Calu3 (cell line): ENCODE results near the gene LDLRAD4. TPM values are rescaled to one million over a fixed set of nuclear protein-coding genes. Genes with fewer than 3 reads are reported as not detected.

Experiments used
- BruUV-seq: library from RNA; stranded (reverse); fragments of 400-500 nt; replicated peaks from 2 replicates; lab custom pipeline; 2021; lab: Mats Ljungman, UMichigan
- CTCF ChIA-PET: fragments of 300-600 bp; sonication (Branson Sonifier 250); formaldehyde crosslinking; loops from one replicate; lab custom pipeline; 2022; ENCODE audit warnings: antibody characterized with exemption; lab: Charles Lee
- DNase-seq: peaks from one replicate; pipeline ENCODE4 v3.0.0; 2022
- H3K27ac Mint-ChIP-seq: one replicate; pipeline ENCODE4 v1.8.0; 2022; ENCODE audit warnings: mixed read lengths; ENCODE audit not compliant: unreplicated experiment
- H3K27me3 Mint-ChIP-seq: one replicate; pipeline ENCODE4 v1.8.0; 2022; ENCODE audit warnings: mixed read lengths; ENCODE audit not compliant: unreplicated experiment
- H3K36me3 Mint-ChIP-seq: one replicate; pipeline ENCODE4 v1.8.0; 2022; ENCODE audit warnings: mild to moderate bottlenecking, moderate library complexity, mixed read lengths; ENCODE audit not compliant: insufficient read depth, unreplicated experiment
- H3K4me1 Mint-ChIP-seq: one replicate; pipeline ENCODE4 v1.8.0; 2022; ENCODE audit warnings: mild to moderate bottlenecking, low read depth, mixed read lengths; ENCODE audit not compliant: unreplicated experiment
- H3K4me3 Mint-ChIP-seq: one replicate; pipeline ENCODE4 v1.8.0; 2022; ENCODE audit warnings: mild to moderate bottlenecking, low read depth, moderate library complexity, mixed read lengths; ENCODE audit not compliant: unreplicated experiment
- H3K9me3 Mint-ChIP-seq: one replicate; pipeline ENCODE4 v1.8.0; 2022; ENCODE audit warnings: low read depth, mixed read lengths; ENCODE audit not compliant: unreplicated experiment
- intact Hi-C: fragments of 100-400 bp; cut with micrococcal nuclease; formaldehyde crosslinking; loops from one replicate; pipeline ENCODE4 v1.10.0; 2022; ENCODE audit not compliant: unreplicated experiment
- total RNA-seq: library from RNA; stranded (reverse); gene quantifications from 2 replicates; pipeline ENCODE4 v1.2.3, GENCODE V29; 2022
- TF ChIP-seq, protein P1 (sequence below): fragments of 200-600 bp; IDR thresholded peaks from one replicate; pipeline ENCODE4 v1.8.0; 2022; ENCODE audit warnings: antibody characterized with exemption; ENCODE audit not compliant: unreplicated experiment

LDLRAD4 gene
- total RNA-seq, 1 experiment from 2014 or later = 0.50 TPM

DNA sequence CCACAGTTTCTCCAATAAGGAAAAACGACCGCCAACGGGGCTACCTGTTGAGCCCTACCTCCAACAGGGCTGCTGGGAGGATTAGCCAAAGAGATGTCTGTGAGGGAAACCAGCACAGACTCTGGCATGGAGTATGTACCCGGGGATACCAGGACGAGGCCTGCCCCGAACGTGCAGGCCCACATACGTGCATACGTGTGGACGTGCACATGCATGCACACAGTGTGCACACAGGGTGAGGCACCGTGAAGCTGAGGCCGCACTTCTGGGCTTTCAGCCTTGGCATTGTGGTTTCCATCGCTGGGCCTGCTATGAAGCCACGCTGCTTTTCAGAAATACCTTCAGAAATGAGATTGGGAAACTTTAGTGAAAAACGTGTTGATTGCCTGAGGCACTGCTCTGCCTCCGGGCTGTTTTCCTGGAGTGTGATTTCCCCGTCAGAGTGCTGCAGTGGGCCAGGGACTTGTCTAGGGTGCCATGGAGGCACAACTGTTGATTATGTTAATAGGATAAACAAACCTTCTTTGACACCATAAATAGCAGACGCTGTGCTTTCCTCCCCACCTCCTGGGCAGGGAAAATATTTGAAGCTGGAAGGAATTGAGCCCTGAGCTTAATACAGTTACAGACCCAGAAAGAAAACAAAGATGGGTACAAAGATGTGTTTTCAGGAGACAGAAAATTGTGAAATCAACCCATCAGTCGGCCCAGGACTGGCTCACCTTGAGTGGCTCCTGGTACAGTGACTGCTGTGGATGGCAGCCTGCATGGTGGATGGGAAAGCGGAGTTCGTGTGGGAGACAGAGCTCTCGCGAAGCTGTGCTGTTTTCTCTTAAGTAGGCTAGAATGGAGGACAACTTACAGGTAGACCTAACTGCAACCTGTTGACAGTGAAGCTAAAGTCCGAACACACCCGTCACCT is 325.5 kb downstream of the LDLRAD4 start:
- no peak for DNase-seq
- Mint-ChIP-seq H3K27ac (no peak overlapping the region), H3K27me3 (peaks cover 67% of the 10 kb centered on the region), H3K36me3 (no peaks in the 10 kb centered on the region), H3K9me3 (no peaks in the 10 kb centered on the region), H3K4me1 (no peaks in the 10 kb centered on the region), H3K4me3 (no peak overlapping the region)
- TF ChIP-seq, protein P1, sequence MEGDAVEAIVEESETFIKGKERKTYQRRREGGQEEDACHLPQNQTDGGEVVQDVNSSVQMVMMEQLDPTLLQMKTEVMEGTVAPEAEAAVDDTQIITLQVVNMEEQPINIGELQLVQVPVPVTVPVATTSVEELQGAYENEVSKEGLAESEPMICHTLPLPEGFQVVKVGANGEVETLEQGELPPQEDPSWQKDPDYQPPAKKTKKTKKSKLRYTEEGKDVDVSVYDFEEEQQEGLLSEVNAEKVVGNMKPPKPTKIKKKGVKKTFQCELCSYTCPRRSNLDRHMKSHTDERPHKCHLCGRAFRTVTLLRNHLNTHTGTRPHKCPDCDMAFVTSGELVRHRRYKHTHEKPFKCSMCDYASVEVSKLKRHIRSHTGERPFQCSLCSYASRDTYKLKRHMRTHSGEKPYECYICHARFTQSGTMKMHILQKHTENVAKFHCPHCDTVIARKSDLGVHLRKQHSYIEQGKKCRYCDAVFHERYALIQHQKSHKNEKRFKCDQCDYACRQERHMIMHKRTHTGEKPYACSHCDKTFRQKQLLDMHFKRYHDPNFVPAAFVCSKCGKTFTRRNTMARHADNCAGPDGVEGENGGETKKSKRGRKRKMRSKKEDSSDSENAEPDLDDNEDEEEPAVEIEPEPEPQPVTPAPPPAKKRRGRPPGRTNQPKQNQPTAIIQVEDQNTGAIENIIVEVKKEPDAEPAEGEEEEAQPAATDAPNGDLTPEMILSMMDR = no peak
- intact Hi-C loops = no loop called here
- CTCF ChIA-PET = no interaction called here
- BruUV-seq = no TSS peak

DNA sequence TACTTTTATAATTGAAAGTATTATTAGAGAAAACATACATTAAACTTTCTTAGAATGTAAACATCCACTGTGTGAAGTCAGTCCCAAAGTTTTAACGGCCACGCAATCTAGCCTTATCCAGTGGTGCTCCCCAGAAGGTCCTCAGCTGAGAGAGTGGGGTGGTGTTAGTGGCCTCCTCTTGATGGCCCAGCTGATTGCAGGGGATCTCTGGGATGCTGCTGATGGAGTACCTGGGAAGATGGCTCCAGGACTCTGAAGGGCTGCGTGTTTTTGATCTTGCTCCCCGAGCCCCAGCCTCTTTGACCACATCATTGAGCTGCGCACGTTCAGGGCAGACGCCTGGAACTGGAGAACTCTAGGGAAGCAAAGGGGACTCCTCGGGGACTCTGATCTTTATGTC is 326.4 kb downstream of the LDLRAD4 start:
- DNase-seq = no peak
- no TSS peak for BruUV-seq
- H3K9me3 Mint-ChIP-seq = no peaks in the 10 kb centered on the region
- H3K36me3 Mint-ChIP-seq = no peaks in the 10 kb centered on the region
- H3K4me1 Mint-ChIP-seq = no peaks in the 10 kb centered on the region
- CTCF ChIA-PET = interaction anchor here (0.7 kb wide), 1 partner anchor 65 kb away, joined by 3 read pairs; no protein-coding TSS in a partner anchor
- intact Hi-C loops = no loop called here
- peaks cover 67% of the 10 kb centered on the region for H3K27me3 Mint-ChIP-seq
- TF ChIP-seq, protein P1 = no peak
- no peak overlapping the region for H3K27ac Mint-ChIP-seq
- H3K4me3 Mint-ChIP-seq = no peak overlapping the region

- no peak overlapping the region for H3K27ac Mint-ChIP-seq
- intact Hi-C loops = no loop called here
- H3K9me3 Mint-ChIP-seq = no peaks in the 10 kb centered on the region
- no peaks in the 10 kb centered on the region for H3K36me3 Mint-ChIP-seq
- no peak for DNase-seq
- no peaks in the 10 kb centered on the region for H3K4me1 Mint-ChIP-seq
- BruUV-seq = no TSS peak
- no peak overlapping the region for H3K4me3 Mint-ChIP-seq
- CTCF ChIA-PET = interaction anchor here (0.7 kb wide), 1 partner anchor 64 kb away, joined by 3 read pairs; no protein-coding TSS in a partner anchor
- TF ChIP-seq, protein P1 = no peak
- peaks cover 67% of the 10 kb centered on the region for H3K27me3 Mint-ChIP-seq
These were observed 327.0 kb downstream of the LDLRAD4 start for GRCh38 chr18:13545514-13545913.

GRCh38 chr18:13545955-13546354 is 327.4 kb downstream of the LDLRAD4 start:
- CTCF ChIA-PET = interaction anchor here (0.7 kb wide), 1 partner anchor 64 kb away, joined by 3 read pairs; no protein-coding TSS in a partner anchor
- no peaks in the 10 kb centered on the region for H3K36me3 Mint-ChIP-seq
- no peak for DNase-seq
- no peaks in the 10 kb centered on the region for H3K9me3 Mint-ChIP-seq
- TF ChIP-seq, protein P1 = no peak
- H3K27ac Mint-ChIP-seq = no peak overlapping the region
- intact Hi-C loops = no loop called here
- H3K4me1 Mint-ChIP-seq = no peaks in the 10 kb centered on the region
- BruUV-seq = no TSS peak
- H3K4me3 Mint-ChIP-seq = no peak overlapping the region
- peaks cover 67% of the 10 kb centered on the region for H3K27me3 Mint-ChIP-seq
